GM12872 (cell line): ENCODE measurements around the gene TRAM2.

Source experiments
- CTCF ChIP-seq: IDR thresholded peaks from 3 replicates; pipeline ENCODE4 v1.5.1; 2011; ENCODE audit warnings: low read depth, mild to moderate bottlenecking, low read length, moderate library complexity; ENCODE audit not compliant: insufficient read depth

Gene TRAM2

GRCh38 chr6:52489881-52490280 is 87.0 kb downstream of the TRAM2 start:
- no peak for TF ChIP-seq CTCF

GRCh38 chr6:52483671-52484003 is 93.2 kb downstream of the TRAM2 start:
- no peak for TF ChIP-seq CTCF

GRCh38 chr6:52482903-52483670 is 93.8 kb downstream of the TRAM2 start:
- TF ChIP-seq CTCF: no peak

- TF ChIP-seq CTCF: no peak
Observed at GRCh38 chr6:52475307-52475706, 101.6 kb downstream of the TRAM2 start.

GRCh38 chr6:52474173-52474572 is 102.7 kb downstream of the TRAM2 start:
- TF ChIP-seq CTCF: no peak

- no peak for TF ChIP-seq CTCF
Observed at GRCh38 chr6:52457096-52457495, 119.8 kb downstream of the TRAM2 start.

- no peak for TF ChIP-seq CTCF
Observed at GRCh38 chr6:52454556-52454955, 122.3 kb downstream of the TRAM2 start.
